Spleen (tissue), 7 donors: ENCODE data around the gene PPP2R5B.

Source experiments
- CTCF ChIP-seq, 11 experiments: fragments of 200-600 bp in 7 of 11; fragments of 450-650 bp in 4 of 11; sonication (generic) in 4 of 11; IDR thresholded peaks in 8 of 11; conservative IDR thresholded peaks in 3 of 11; 1 replicate in 7 of 11; 2 replicates in 4 of 11; pipeline versions ENCODE4 v1.4.0 to v1.8.0; 2016 to 2021; ENCODE audit warnings: antibody characterized with exemption in 11 of 11, inconsistent platforms in 4 of 11, mild to moderate bottlenecking in 1 of 11
- POLR2AphosphoS5 ChIP-seq, 3 donors: sonication (generic); formaldehyde crosslinking; IDR thresholded peaks; one replicate each; pipeline ENCODE4 v1.5.1; 2017; ENCODE audit warnings: antibody characterized with exemption in 3 of 3
- donor health status: DM: no; HTN: no; CAD: no; lungs with moderate emphysema.
- donor health status: DM: no; HTN: no; CAD: no.
- donor health status: DM: no; HTN: no; CAD: no.

DNA sequence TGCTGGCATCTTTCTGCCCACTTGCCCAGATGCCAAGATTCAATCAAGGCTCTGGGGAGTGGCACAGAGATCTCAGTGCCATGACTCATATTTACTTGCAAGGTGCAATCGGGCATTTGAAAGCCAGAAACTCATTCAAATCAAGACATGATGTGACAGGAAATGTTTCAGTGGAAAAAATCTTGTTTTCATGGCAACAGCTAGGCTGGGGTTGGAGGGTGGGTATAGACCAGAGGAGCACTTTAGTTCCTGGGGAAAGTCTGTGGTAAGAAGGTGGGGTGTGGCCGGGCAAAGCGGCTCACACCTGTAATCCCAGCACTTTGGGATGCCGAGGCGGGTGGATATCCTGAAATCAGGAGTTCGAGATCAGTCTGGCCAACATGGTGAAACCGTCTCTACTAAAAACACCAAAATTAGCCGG is 46.3 kb downstream of the PPP2R5B start:
- TF ChIP-seq CTCF (IDR thresholded peaks at IDR 0.05 in 8 of 11, conservative IDR thresholded peaks at IDR 0.05 in 3 of 11) = no peak
- TF ChIP-seq POLR2AphosphoS5 (IDR thresholded peaks at IDR 0.05) = no peak
